T follicular helper cell (primary cell): Measurements from ENCODE around the gene CDC25C.
A peak's percentile ranks its signal among the peaks of the same experiment; 100 is the strongest.
"Not testable (repeated sequence)": the region's sequence is repeated elsewhere in the genome, so short reads cannot be mapped to it uniquely, and the experiment has no call there.

ENCODE experiments used
- DNase-seq: peaks from one replicate; pipeline ENCODE4 v3.0.0-alpha.2; 2020; ENCODE audit warnings: low read depth

The CDC25C gene

DNA sequence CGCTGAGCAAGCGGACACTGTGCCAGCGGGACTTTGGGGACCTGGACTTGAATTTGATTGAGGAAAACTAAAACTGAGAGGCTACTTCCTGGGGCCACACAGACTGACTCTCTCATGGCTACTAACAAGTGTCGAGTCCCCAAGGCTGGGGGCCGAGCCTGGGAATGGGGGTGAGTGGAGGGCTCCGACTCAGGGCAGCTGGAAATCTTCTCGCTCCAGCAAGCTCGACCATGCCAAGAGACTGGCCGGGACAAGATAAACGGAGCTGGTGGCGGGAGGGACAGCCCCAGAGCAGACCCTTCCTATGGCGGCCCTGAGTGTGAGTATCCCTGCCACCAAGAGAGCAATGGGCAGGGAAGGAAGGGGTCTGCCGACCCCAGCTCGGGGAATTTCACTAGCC is 15.3 kb upstream of the CDC25C start:
- DNase-seq, result no peak

- no peak for DNase-seq
Measured at GRCh38 chr5:138344887-138345622, 13.5 kb upstream of the CDC25C start.

- no peak for DNase-seq
Measured at GRCh38 chr5:138340008-138340407, 8.4 kb upstream of the CDC25C start.

GRCh38 chr5:138339464-138339863 is 7.9 kb upstream of the CDC25C start:
- DNase-seq, result no peak

GRCh38 chr5:138339091-138339456 is 7.5 kb upstream of the CDC25C start:
- no peak for DNase-seq

DNA sequence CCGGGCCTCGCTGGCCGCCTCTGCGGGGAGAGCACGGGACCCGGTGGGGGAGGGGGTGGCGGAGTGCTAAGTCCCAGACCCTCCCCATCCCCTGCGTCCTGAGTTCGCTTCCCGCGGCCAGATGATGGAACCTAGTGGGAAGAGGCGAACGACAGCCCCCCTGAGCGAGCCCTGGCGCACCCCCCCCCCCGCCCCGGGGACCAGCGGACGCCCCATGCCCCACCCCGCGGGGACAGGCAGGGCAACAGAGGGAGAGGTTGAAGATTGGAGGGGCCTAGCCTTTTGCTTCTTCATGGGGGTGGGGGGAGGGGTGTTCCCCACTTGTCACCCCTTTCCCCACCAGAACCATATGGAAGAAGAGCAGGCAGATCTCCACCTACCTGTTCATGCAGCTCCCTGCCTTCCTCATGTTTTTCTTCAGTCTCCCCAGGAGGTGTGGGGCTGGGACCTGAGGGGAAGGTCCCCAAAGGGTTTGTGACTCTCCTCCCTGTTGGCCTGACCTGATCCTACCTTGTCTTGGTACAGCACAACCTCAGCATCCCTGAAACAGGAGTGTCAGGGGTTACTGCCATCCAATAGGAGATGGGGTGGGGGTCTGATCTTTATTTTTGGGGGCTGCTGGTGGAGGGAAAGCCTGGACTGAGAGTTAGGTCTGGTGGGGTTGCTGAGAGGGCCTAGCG is 6.9 kb upstream of the CDC25C start:
- DNase-seq, result no peak

- DNase-seq, result peak; percentile 85
Measured at GRCh38 chr5:138337685-138338410, 6.2 kb upstream of the CDC25C start, which contains the start of gene FAM53C. Gene FAM53C (plus strand): TSS chr5:138338266. CDS start chr5:138341336, 3,070 bp downstream.

DNA sequence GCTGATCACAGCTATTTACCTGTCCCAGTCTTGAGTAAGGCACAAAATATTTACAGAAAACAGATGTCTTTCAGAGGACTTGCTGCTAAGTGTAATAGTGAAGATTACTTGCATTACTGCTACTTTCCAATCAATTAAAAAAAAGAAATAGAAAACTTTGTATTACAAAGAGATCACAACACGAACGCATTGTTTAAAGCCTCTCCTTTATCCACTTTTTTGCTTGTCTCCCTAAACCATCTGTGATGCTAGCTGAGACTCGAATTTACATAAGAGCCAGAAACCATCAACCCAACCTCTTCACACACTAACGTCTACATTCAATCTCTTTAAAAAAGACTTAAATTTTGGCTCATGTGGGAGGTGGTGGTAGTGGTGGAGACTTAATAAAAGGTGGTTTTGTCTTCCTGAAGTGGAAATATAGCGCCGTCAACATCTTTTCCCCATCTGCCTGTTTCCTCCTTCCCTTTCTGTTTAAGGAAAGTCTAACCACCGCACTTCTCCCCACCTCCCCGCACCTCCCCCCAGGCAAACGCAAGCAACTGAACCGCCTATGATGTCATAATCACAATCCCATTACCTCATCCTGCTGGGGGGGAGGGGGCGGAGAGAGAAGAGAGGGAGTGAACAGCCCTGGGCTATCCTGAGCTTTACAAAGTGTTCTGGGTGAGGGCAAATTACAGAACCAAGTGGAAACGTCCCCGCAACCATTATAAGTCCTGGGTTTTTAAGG is 5.5 kb upstream of the CDC25C start:
- peak; percentile 74 for DNase-seq

GRCh38 chr5:138334867-138335447 is 3.4 kb upstream of the CDC25C start:
- no peak for DNase-seq

DNA sequence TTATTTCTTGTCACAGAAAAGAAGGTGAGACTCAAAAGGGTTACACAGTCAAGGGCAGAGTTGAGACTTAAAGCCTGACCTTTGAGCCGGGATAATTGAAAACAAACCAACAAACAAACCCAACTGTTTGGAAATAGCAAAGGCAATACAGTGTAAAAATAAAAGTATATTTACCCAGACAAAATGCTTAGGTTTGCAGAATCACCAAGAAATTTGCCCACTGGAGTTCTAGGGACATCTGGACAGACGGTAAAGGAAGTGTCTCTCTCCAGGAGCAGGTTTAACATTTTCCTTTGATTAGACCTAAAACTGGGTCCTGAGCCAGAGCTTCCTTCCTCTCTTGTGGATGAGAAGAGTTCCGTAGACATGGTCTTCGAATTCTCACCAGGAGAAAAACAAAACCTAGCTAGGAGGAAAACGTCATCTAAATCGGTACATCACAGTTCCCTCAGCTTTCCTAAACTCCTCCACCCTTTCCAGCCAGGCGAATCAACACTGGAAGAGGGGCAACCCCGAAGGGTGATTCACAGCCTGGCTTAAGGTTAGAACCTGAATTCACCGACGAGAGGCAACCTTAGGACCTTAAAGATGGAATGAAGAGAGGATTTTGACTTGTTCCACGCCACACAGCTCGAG is 673 bp downstream of the CDC25C start:
- DNase-seq, result no peak

DNA sequence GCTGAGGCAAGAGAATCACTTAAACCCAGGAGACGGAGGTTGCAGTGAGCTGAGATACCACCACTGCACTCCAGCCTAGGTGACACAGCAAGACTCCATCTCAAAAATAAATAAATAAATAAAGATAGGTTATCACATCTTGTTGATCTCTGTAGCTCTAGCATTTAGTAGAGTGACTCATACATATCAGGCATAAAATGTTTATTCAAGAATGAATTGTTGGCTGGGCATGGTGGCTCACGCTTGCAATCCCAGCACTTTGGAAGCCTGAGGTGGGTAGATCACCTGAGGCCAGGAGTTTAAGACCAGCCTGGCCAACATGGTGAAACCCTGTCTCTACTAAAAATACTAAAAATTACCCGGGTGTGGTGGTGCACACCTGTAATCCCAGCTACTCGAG is 13.4 kb downstream of the CDC25C start:
- DNase-seq, result not testable (repeated sequence)

DNA sequence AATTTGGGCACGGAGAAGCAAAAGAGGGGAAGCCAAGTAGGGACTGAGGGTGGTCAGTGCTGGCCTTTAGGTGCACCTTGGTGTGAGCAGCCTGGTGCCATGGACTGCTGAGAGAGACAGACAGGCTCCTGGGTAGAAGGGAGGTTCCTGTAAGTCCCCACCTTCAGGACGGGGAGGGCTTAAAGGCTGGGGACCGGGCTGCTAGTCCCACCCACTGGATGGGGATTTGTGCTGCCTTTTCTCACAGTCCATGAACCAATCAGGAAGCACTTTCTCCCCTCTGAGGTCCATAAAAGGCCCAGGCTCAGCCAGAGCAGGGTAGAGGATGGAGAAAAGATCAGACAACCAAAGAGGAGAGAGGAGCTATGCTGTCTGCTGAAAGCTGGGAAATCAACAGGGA is 15.2 kb downstream of the CDC25C start:
- DNase-seq, result no peak

DNA sequence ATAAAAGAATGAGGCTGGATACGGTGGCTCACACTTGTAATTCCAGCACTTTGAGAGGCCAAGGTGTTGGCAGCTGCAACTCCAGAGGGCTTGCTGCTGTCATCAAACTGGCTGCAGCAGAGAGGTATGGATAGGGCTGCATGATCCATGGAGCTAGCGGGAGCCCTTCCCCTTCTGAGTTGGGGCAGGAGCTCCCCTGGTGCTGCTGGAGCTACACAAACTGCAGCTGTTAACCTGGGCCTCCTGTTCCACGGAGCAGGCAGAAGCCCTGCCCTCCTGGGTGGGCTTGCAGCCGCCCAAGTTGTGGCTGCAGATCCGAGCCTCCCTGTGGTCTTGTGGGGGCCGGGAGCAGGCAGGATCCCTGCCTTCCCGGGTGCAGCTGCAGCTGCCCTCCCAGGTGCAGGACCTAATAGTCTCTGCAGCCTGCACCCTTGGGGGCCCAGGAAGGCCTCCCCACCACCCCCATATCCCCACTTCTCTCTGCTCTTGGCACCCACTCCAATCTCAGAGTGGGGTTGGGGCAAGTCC is 15.8 kb downstream of the CDC25C start:
- DNase-seq, result no peak

GRCh38 chr5:138305797-138306196 is 25.8 kb downstream of the CDC25C start:
- DNase-seq, result no peak

GRCh38 chr5:138303372-138303771 is 28.2 kb downstream of the CDC25C start:
- no peak for DNase-seq

DNA sequence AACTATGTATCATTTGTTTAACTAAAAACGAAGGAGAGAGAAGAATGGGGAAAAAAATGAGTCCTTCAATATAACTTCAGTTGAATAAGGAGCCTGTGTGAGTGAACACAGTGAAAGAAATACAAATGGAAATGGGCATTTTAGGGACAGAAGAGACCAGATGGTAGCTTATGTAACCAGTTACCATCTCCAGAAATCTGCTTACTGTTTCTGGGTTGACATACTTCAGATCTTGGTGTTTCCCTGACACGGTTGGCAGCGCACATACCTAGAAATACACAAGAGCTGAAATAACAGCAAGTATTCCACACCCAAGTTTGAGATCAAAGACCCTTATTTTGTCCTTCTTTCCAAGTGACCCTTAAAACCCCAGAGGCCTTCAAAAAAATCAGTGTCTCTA is 42.3 kb downstream of the CDC25C start:
- DNase-seq, result no peak

DNA sequence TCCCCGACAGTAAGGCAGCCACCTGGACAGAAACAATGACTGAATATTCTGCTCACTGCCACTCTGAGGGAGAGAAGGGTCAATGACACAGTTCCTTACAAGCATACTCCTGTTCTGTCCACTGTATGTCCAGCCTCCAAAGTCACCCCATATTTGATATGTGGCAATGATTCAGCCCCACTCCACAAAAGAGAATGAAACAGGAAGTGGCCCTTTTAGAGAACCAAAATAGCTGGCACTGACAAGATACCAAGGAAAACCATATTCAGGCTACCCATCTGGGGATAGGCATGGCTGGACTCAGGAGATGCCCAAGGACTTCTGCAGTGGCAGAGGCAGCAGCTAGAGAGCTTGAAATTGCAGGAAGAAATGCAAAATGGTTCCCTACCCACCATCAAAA is 44.4 kb downstream of the CDC25C start:
- no peak for DNase-seq

DNA sequence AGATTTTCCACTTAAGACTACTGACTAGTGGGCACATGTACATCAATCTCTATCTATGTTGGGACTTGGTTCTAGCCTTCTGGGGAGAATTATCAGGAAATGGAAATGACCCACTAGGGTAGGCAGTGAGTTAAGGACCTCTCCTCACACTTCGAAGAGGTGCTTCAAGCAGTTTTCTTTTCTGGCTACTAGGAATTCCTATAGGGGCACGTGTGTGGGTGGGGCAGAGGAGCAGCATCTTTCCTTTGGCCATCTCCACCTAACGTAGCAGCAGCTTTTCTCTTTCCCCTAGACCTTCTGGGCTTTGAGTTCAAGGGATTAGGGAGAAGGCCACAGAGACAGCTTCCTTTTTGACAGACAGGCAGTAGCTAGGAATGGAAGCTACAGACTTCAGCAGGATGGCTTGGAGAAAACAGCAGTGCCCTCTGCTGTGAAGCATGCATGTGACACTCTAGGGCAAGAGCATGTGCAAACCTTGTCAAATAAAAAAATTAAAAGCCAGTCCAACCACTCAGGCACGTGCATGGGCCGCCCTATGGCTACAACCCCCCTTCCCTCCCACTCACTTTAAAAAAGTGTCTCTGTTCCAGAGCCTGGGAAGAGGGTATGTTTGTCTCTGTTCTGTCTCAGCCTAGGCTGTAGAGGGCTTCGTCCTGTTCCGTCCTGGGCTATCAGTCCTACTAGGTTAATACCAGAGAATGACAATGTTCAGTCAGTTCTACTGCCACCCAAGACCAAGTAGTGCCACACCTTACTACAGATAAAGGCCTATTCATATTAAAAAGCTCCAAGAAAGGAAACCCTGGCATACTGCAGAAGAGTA is 48.5 kb downstream of the CDC25C start:
- DNase-seq, result no peak

DNA sequence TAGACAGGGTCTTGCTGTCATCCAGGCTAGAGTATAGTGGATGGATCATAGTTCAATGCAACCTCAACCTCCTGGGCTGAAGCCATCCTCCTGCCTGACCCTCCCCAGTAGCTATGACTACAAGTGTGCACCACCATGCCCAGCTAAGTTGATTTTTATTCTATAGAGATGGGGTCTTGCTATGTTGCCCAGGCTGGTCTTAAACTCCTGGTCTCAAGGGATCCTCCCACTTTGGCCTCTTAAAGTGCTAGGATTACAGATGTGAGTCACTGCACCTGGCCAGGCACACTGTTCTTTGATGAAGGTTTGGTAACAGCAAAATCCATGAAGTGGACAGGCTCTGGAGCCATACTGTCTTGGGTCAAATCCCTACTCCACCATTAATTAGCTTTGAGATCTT is 50.7 kb downstream of the CDC25C start:
- DNase-seq, result no peak

DNA sequence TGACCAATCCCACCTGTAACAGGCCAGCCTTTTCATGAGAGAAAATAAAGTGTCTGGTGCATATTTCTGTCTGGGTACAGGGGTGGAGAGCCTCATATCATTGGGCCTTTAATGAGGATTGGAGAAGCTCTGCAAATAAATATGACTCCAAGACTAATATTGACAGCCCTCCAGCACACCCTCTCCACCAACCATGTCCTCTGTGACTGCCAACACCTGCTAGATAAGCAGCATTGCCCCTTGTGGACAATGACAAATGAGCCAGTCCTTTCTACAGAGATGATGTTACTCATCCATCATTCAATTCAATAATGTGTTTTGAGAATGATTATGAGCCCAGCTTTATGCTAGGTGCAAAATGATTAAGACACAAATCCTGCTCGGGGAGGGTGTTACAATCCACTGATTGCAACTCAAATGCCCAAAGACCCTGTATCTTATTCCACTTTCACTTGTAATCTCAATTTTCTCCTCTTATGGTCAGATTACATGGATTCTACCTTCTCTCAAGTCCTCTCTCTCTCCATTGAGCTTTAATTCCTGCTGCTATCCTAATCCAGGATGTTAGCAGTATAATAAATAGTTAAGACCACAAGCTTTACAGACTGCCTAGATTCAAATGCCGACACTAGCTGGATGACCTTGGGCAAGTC is 55.1 kb downstream of the CDC25C start:
- no peak for DNase-seq
